Fibroblast of villous mesenchyme (primary cell): ENCODE results near the gene CTCF. TPM values are rescaled to one million over a fixed set of nuclear protein-coding genes. Genes with fewer than 3 reads are reported as not detected.

Experiments used
- DNase-seq: peaks from one replicate; pipeline ENCODE4 v3.0.0-alpha.2; 2010; ENCODE audit warnings: low read depth
- H3K4me3 ChIP-seq: 2 replicates; pipeline ENCODE4 v1.5.1; 2011; ENCODE audit warnings: low read depth, mild to moderate bottlenecking, low read length
- CTCF ChIP-seq: IDR thresholded peaks from 2 replicates; pipeline ENCODE4 v1.5.1; 2012; ENCODE audit warnings: low read depth, mild to moderate bottlenecking, low read length; ENCODE audit not compliant: insufficient read depth
- total RNA-seq: library from RNA; depleted of rRNA; stranded (reverse); fragments of >200 nt; gene quantifications from 2 replicates; pipeline ENCODE4 v1.2.3, GENCODE V29; 2012

The CTCF gene
- total RNA-seq, 1 donor, result 33.7 TPM

- peak; percentile 97 for DNase-seq
- peak within 1 kb of the TSS; percentile 92 for H3K4me3 ChIP-seq
- no peak for TF ChIP-seq CTCF
Observed at GRCh38 chr16:67660564-67661028, 98.3 kb downstream of the CTCF start, which contains the start of gene PARD6A. PARD6A (plus strand) TSS chr16:67660960; CDS start chr16:67661039, 79 bp downstream.

- TF ChIP-seq CTCF, result no peak
- peak; percentile 38 for DNase-seq
- H3K4me3 ChIP-seq, result peak overlapping the region; percentile 49
Observed at GRCh38 chr16:67661101-67661761, 98.9 kb downstream of the CTCF start.

GRCh38 chr16:67661886-67662652, 99.7 kb downstream of the CTCF start:
- no peak for TF ChIP-seq CTCF
- H3K4me3 ChIP-seq, result no peak overlapping the region
- DNase-seq, result no peak

GRCh38 chr16:67662653-67663010, 100.3 kb downstream of the CTCF start:
- no peak for TF ChIP-seq CTCF
- no peak overlapping the region for H3K4me3 ChIP-seq
- DNase-seq, result no peak

GRCh38 chr16:67663151-67663876, 101.0 kb downstream of the CTCF start:
- no peak overlapping the region for H3K4me3 ChIP-seq
- no peak for DNase-seq
- peak; percentile 21 for TF ChIP-seq CTCF

- no peak for TF ChIP-seq CTCF
- DNase-seq, result no peak
- H3K4me3 ChIP-seq, result no peak overlapping the region
Observed at GRCh38 chr16:67663877-67664222, 101.5 kb downstream of the CTCF start.
